Dermis microvascular lymphatic vessel endothelial cell (primary cell): Measurements from ENCODE around the gene WTAP. TPM values are rescaled to one million over a fixed set of nuclear protein-coding genes. Genes with fewer than 3 reads are reported as not detected.

Experiments used
- DNase-seq, 2 donors: peaks; one replicate each; pipeline versions ENCODE4 v3.0.0 to v3.0.0-alpha.2; 2010; ENCODE audit warnings: low read depth in 2 of 2
- total RNA-seq: library from RNA; depleted of rRNA; stranded (reverse); fragments of >200 nt; gene quantifications from 2 replicates; pipeline ENCODE4 v1.2.1, GENCODE V29; 2014

The WTAP gene
- total RNA-seq, 1 donor from 2014 or later = 69.2 TPM

DNA sequence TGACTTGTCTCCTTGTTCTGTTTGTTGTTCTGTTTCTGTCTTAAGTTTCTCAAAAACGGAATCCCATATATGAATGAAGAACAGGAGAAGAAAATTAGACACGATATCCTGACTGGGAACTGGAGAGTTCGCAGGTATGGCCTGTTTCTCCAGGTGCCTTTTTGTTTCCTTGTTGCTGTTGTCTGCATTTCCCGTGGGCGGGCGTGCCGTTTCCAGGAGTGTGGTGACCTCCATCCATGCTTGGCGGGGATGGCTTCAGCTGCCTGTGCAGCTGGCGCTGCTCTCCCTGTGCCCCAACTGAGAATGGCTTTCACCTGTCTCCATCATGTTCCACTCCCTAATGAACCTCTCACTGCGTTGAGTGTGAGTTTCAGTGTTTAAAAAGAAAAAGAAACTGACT lies 77.2 kb downstream of the WTAP start:
- DNase-seq = no peak

DNA sequence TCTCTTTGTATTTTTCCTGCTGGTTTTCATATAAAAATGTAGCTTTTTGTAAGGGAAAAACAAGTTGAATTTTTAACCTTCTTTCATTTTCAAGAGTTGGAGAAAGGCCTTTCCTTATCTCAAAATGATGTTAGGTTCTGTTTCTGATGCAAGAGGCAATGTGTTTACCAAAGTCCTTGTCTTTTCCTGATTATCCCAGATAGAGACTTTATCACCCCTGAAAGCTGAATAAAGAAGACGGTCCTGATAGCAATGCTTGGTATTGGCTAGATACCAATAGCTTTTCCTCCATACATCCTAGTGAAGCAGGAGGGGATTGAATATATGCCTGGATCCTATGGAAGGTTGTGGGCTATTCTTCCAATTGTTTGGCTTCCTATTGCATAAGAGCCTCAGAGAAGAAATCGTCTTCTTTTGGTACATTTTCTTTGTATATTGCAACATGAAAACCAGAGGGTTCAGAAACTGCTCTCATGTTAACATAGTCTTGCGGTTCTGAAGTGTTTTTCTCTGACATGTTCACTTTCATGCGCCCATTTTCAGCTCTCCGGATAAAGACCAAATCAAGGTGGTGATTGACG lies 78.2 kb downstream of the WTAP start:
- no peak for DNase-seq

Other genes starting within 250 kb of the WTAP start
- 206 and 419 TPM in 2 replicates for gene SOD2, start 34.3 kb upstream of the WTAP start, total RNA-seq
- 32.7 and 83.6 TPM in 2 replicates for gene ACAT2, start 34.5 kb downstream of the WTAP start, total RNA-seq
- gene TCP1, start 62.1 kb downstream of the WTAP start, total RNA-seq = 296 and 341 TPM in 2 replicates
- gene MRPL18, start 63.0 kb downstream of the WTAP start, total RNA-seq = 48.9 and 63.0 TPM in 2 replicates
- gene PNLDC1, start 72.8 kb downstream of the WTAP start, total RNA-seq = not detected in 2 replicates
- not detected in 2 replicates for gene MAS1, start 163.5 kb downstream of the WTAP start, total RNA-seq
- gene IGF2R, start 241.6 kb downstream of the WTAP start, total RNA-seq = 81.4 and 120 TPM in 2 replicates